Measurements from ENCODE around the gene HDAC4. TPM values are rescaled to one million over a fixed set of nuclear protein-coding genes. Genes with fewer than 3 reads are reported as not detected.

Gene HDAC4
- total RNA-seq, 1 experiment from 2014 or later: 32.0 TPM

DNA sequence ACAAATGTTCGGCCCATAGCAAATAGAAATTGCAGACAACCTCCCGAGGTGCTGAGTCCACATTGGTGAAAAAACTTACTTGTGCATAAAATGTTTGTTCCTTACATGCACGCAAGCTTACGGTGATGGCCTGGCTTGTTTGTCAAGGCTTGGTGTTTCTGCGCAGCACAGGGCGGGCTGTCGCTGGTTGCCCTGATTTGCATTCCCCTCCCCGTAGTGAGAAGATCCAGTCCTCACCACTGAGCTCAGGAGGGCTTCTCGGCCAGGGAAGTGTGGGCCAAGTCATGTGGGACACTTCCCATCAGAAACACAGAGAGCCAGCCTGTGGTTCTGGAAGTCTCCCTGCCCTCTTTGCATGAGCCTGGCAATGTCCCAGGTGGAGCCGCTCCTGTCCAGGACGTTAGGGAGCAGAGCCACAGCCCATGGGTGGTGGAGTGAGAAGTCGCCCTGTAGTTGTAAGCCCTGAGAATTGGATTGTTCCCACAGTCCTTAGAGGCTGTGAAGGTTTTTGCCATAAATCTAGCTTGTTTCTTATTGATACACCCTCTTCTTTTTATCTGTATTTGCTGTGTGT is 400.2 kb downstream of the HDAC4 start:
- H3K27me3 ChIP-seq (ENCODE audit: insufficient read depth, low read length): no peaks in the 10 kb centered on the region
- no peak overlapping the region for H4K8ac ChIP-seq (replicated peaks; ENCODE audit: insufficient read length, low read depth, low read length)
- no peak overlapping the region for H3T11ph ChIP-seq (ENCODE audit: low read length)
- no peak overlapping the region for H2AFZ ChIP-seq (ENCODE audit: low read length)
- H3K27me3 Mint-ChIP-seq (ENCODE audit: low read depth): peaks cover 22% of the 10 kb centered on the region
- H3K18ac ChIP-seq (ENCODE audit: insufficient read length, low read depth, low read length): no peak overlapping the region
- no peaks in the 10 kb centered on the region for H3K79me2 ChIP-seq (ENCODE audit: insufficient read depth, low read length)
- H3K4me3 Mint-ChIP-seq: no peak overlapping the region
- no peak overlapping the region for H2BK20ac ChIP-seq (ENCODE audit: low read depth, low read length, poor library complexity, severe bottlenecking)
- H3K23ac ChIP-seq (ENCODE audit: insufficient read length, low read depth, low read length): no peak overlapping the region
- H3K4ac ChIP-seq (ENCODE audit: low read depth, low read length): no peak overlapping the region
- no peaks in the 10 kb centered on the region for H3K79me1 ChIP-seq (ENCODE audit: insufficient read depth, low read depth, low read length, poor library complexity, severe bottlenecking)
- H3K27ac ChIP-seq (ENCODE audit: insufficient read length, low read depth, low read length): no peak overlapping the region
- no peak overlapping the region for H2BK5ac ChIP-seq (ENCODE audit: insufficient read length, low read length)
- H3K27ac Mint-ChIP-seq: no peak overlapping the region
- no peaks in the 10 kb centered on the region for H3K23me2 ChIP-seq (ENCODE audit: insufficient read length, low read depth, low read length, poor library complexity, severe bottlenecking)
- no CpG with 5 or more reads among the region's 12 CpGs for WGBS (ENCODE audit: extremely low coverage, insufficient read length, low lambda C conversion rate)
- H3K14ac ChIP-seq (ENCODE audit: insufficient read depth, low read length): no peak overlapping the region
- H2BK15ac ChIP-seq (ENCODE audit: low read depth, low read length): no peak overlapping the region
- H4K91ac ChIP-seq (ENCODE audit: insufficient read length, low read depth, low read length): no peak overlapping the region
- H2BK12ac ChIP-seq (ENCODE audit: insufficient read length, low read depth, low read length): no peak overlapping the region
- peaks cover 3 to 5% of the 10 kb centered on the region in 2 experiments for H3K9me3 Mint-ChIP-seq
- DNase-seq: no peak
- H3K9ac ChIP-seq (ENCODE audit: extremely low read depth, insufficient read length, low read length): no peak overlapping the region
- no peaks in the 10 kb centered on the region for H3K9me3 ChIP-seq (ENCODE audit: control insufficient read depth, low read depth, low read length)
- H2BK120ac ChIP-seq (ENCODE audit: low read depth, low read length, poor library complexity, severe bottlenecking): no peak overlapping the region
- no peaks in the 10 kb centered on the region for H3K4me1 ChIP-seq (ENCODE audit: insufficient read depth, low read length)
- no peak overlapping the region for H3K56ac ChIP-seq (ENCODE audit: insufficient read length, low read depth, low read length)
- H4K20me1 ChIP-seq (ENCODE audit: control insufficient read depth, insufficient read depth, insufficient read length): no peaks in the 10 kb centered on the region
- H4K5ac ChIP-seq (ENCODE audit: insufficient read length, low read depth, low read length): no peak overlapping the region
- H3K4me2 ChIP-seq (ENCODE audit: insufficient read depth, insufficient read length, low read length): no peak overlapping the region
- TF ChIP-seq CTCF (conservative IDR thresholded peaks at IDR 0.05): no peak
- H3K4me1 Mint-ChIP-seq: no peaks in the 10 kb centered on the region
- H2AK5ac ChIP-seq (ENCODE audit: insufficient read length, low read length): no peak overlapping the region
- H3K36me3 Mint-ChIP-seq (ENCODE audit: insufficient read depth in 1 of 3, low read depth in 3 of 3): peaks cover 0 to 2% (median 0%) of the 10 kb centered on the region in 3 experiments; a peak in 2 of 7 replicates
